NCI-H1417 (cell line): ENCODE results near the gene C4orf50.
A peak's percentile ranks its signal among the peaks of the same experiment; 100 is the strongest.

Experiments
- DNase-seq, 3 experiments: peaks; one replicate each; lab custom pipeline; 2025; lab: John Stamatoyannopoulos, UW

C4orf50 gene

GRCh38 chr4:5921101-5921980 is 96.9 kb downstream of the C4orf50 start:
- DNase-seq: peak in 1 of 3 experiments; percentile 21

- DNase-seq: no peak
Observed at GRCh38 chr4:5919571-5919970, 98.7 kb downstream of the C4orf50 start.

- DNase-seq: no peak
Observed at GRCh38 chr4:5919044-5919443, 99.2 kb downstream of the C4orf50 start.

- DNase-seq: no peak
Observed at GRCh38 chr4:5918331-5918985, 99.8 kb downstream of the C4orf50 start.

- no peak for DNase-seq
Observed at GRCh38 chr4:5917672-5918071, 100.6 kb downstream of the C4orf50 start.

DNA sequence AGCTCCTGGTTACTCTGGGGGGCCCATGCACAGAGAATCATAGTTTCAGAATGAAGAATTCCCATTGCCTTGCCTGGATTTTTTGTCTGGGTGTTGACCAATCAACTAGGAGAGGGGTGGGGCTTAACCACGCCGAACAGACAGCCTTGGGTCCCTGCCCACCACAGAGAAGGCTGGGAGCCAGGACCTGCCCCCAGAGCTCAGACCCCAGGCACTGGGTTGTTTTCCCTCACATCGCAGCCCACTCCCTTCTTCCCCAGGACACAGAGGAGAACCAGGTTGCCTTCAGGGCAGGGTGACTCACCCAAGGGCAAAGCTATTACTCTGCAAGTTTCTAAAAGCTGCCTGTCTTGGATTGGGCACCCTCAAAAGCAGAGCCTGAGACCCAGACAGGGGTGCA is 102.0 kb downstream of the C4orf50 start:
- no peak for DNase-seq

DNA sequence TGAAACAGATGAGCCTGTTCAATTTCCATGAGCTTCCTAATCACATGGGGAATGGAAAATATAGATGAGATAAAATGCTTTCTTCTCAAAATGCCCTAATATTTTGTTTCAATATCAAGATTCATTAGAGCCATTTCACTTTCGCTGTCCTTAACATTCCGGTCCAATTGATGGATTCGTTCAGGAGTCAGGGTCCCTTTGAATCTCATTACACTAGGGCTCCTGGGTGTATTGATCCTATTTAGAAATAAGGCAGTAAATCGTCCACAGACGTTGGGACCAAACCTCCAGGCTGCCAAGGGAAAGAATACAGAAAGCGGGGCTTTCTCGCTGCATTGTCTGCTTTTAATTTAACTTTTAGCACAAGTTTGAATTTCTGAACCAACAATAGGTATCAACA is 104.8 kb downstream of the C4orf50 start:
- no peak for DNase-seq

DNA sequence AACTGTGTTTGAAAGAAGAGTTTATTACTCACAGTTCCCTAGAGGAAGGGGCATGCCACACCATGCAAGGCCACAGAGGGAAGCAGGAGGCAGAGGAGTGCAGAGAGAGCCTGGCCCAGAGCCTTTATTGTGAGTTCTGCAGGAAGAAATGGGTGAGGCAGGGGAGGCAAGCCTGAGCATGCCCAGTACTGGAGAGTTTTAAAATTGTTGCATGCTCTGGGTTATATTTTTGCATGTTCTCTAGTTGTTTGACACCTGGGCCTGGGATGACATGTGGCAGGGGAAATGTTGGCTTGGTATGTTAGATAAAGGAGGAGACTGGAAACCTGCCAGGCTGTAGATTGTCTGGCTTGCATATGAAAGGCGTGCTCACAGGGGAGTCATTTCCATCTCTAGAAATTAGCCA is 105.6 kb downstream of the C4orf50 start:
- peak in 2 of 3 experiments; percentile 34 to 38 for DNase-seq

- no peak for DNase-seq
Observed at GRCh38 chr4:5908876-5909427, 109.3 kb downstream of the C4orf50 start.

DNA sequence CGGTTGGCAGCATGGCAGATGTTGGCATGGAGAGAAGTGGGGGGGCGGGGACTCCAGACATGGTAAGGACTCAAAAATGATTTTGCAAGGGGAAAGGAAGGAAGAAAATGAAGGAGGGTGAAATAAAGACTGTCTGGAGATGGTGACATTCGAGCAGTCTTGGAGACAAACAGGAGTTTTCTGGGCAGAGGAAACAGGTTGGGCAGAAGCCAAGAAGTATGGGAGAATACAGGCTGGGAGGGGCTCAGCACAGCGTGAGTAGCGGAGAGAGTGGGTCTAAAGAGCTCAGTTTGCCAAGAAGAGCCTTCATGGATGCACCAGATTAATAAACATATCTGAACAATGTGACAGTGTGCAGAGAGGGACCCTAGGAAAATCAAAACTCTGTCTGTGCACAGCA is 112.0 kb downstream of the C4orf50 start:
- DNase-seq: no peak

GRCh38 chr4:5905714-5906113 is 112.5 kb downstream of the C4orf50 start:
- DNase-seq: no peak

DNA sequence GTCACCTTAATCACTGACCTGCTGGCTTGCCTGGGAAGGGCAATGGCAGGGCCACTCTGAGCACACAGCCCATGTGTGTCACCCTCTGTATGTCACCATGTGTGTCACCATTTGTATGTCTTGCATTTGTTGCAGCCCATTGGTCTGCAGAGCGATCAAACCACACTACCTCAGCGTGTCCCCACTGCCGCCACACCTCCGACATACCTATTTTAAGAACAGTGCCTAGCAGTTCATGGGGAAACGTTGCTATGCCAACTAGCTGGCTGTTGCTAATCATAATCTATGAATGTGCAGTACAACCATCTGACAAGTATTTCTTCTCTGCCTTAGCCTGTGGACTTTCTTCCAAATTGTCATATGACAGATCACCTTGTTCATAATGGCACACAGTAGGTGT is 117.4 kb downstream of the C4orf50 start:
- no peak for DNase-seq

DNA sequence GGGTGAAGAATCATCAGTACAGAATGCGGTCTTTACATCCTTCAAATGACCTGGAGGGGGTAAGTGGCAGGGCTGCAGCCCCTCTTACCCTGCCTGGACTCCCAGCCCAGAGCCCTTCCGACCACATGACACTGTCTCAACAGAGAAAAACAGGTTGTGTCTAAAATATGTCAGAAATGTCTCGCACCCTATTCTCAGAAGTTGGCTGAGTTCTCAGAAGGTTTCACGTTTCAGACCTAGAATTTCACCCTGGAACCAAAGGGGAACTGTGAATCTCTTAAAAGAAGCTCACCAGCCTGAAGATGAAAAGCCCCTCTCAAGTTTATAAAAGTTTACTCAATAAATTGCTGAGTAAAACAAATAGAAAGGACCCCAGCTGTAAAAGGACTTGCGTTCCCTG is 118.3 kb downstream of the C4orf50 start:
- no peak for DNase-seq

GRCh38 chr4:5899396-5899795 is 118.8 kb downstream of the C4orf50 start:
- no peak for DNase-seq

DNA sequence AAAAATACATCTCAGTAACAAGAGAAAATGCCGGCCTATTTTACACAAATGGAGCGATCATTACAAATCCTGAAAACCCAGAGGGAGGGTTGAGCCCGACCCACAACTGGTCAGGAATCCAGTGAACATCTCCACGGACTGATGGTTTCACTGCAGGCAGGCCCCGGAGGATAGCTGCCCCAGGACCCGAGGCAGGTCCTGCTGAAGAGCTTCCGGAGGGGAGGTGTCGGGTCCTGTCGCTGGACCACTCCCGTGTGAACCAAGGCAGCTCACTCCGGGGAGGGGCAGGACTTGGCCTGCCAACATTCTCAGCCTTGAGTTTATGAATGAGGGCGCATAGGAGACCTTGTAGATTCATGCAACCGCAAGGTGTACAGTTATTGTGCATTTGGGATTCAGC is 120.6 kb downstream of the C4orf50 start:
- no peak for DNase-seq

DNA sequence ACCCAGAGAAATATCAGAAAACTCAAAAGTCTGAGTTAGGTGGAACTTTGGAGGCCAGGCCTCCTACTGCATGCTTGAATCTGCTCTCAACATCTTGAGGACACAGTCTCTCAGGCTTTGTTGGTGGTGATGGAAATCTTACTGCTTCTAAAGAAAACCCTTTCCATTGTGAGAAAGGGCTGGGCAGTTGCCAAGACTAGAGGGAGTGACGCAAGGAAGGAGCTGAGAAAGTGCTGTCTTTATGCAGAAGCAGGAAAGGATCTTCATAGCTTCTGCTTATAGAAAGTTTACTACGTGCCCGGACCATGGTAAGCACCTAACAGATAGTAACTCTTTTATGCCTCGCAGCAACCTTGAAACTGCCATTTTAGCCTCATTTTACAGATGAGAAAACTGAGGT is 122.9 kb downstream of the C4orf50 start:
- no peak for DNase-seq

- DNase-seq: peak in 2 of 3 experiments; percentile 19 to 66
Observed at GRCh38 chr4:5894266-5894665, 124.0 kb downstream of the C4orf50 start.

DNA sequence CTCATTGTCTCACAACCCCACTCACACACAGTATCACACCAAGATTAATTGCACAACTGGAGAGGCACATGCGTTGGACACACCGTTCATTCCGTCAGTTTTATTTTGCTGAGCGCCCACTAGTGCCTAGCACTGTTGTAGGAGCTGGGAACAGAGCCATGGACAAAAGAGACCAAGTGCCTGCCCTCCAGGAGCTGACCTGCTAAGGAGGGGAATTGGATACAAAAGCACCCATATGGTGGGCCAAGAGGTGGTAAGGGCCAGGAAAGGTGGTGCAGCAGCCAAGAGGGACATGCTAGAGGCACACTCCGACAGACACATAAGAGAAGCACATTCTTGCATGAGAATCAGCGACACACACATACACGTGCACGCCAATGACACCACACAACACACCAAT is 124.6 kb downstream of the C4orf50 start:
- DNase-seq: no peak

DNA sequence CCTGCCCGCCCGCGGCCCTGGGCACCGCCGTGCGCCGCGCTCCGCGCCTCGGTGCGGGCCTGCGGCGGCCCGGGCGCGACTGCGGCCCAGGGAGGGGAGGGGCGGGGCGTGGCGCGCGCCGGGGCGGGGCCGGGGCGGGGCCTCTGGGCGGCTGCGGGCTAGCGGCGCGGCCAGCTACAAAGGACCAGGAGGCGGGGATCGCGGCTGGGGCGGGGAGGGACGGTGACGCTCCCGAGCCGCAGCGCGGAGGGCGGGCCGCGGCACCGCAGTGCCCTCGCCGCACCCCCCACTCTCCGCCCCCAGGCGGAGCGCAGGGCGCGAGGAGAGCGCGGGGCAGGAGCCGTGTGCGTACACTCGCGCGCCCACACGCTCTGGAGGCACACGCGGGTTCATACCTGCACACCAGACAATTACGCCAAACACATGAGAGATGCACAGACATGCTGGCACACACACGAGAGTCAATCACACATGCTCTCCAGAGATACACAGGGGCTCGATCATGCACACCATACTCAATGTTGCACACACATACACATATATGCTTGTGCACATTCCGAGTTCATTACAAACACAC is 125.1 kb downstream of the C4orf50 start, which contains the start of gene CRMP1:
CRMP1 (minus strand) TSS at position 83 of the 577 bp plus-strand sequence. CDS start 117 bp downstream, outside the sequence.
- peak; percentile 85 to 88 (median 85) for DNase-seq

- DNase-seq: peak; percentile 38 to 72 (median 71)
Observed at GRCh38 chr4:5892323-5893003, 125.8 kb downstream of the C4orf50 start.

- peak; percentile 38 to 72 (median 63) for DNase-seq
Observed at GRCh38 chr4:5891563-5892322, 126.5 kb downstream of the C4orf50 start.
